Measurements from ENCODE around the gene ZNF76. TPM values are rescaled to one million over a fixed set of nuclear protein-coding genes. Genes with fewer than 3 reads are reported as not detected.
"Not testable (repeated sequence)": the region's sequence is repeated elsewhere in the genome, so short reads cannot be mapped to it uniquely, and the experiment has no call there.

Gene ZNF76
- total and polyA plus RNA-seq, 4 donors = 10.6 to 18.4 (median 12.4) TPM

DNA sequence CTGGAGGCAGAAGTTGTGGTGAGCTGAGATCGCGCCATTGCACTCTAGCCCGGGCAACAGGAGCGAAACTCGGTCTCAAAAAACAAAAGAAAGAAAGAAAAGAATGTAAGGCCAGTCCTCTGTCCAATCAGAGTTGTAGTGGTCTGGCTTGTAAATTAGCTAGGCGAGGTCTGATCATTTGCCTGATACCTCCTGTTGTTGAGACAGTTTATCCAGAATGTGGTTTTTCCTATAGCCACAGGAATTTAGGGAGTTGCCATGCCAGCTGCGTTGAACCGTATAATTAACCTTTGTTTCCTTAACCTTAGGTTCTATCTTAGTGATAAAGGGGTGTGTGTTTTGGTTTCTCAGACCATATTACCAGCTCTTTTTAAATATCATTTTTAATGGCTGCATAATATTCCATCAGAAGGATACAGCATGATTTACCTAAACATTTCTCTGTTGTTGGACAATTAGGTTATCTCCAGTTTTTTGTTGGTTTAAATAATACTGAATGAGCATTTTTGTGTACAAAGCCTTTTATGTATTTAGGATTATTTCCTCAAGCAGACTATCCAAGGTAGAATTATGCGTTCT lies 71.1 kb downstream of the ZNF76 start:
- Histone ChIP-seq H3K4me3 (ENCODE audit: low read depth in 1 of 3, low read length in 3 of 3) (no peak overlapping the region), H3K9me3 (ENCODE audit: control insufficient read depth in 4 of 4, low read length in 3 of 4) (no peaks in the 10 kb centered on the region), H3K9ac (ENCODE audit: low read depth in 1 of 2, low read length in 2 of 2) (no peak overlapping the region), H3K4me1 (ENCODE audit: control insufficient read depth in 4 of 4, insufficient read depth in 4 of 4, low read length in 3 of 4) (peaks cover 0 to 5% (median 2%) of the 10 kb centered on the region in 4 donors), H3K27ac (ENCODE audit: low read depth in 1 of 2, low read length in 2 of 2) (no peak overlapping the region), H3K36me3 (ENCODE audit: control insufficient read depth in 4 of 4, insufficient read depth in 3 of 4, low read depth in 1 of 4, low read length in 3 of 4) (no peaks in the 10 kb centered on the region), H3K27me3 (ENCODE audit: control insufficient read depth in 4 of 4, insufficient read depth in 4 of 4, low read length in 3 of 4) (no peaks in the 10 kb centered on the region)
- 96% methylated on average over 9 of the region's 9 CpGs for WGBS
- TF ChIP-seq GABPA (IDR thresholded peaks at IDR 0.05 in 1 of 2, conservative IDR thresholded peaks at IDR 0.05 in 1 of 2) (no peak), RAD21 (IDR thresholded peaks at IDR 0.05) (no peak), HNF4G (IDR thresholded peaks at IDR 0.05) (no peak), FOXA2 (IDR thresholded peaks at IDR 0.05) (no peak), NR2F2 (IDR thresholded peaks at IDR 0.05) (no peak), SP1 (IDR thresholded peaks at IDR 0.05) (no peak), RXRA (IDR thresholded peaks at IDR 0.05) (no peak), JUND (IDR thresholded peaks at IDR 0.05) (no peak), HNF4A (conservative IDR thresholded peaks at IDR 0.05) (no peak), REST (IDR thresholded peaks at IDR 0.05) (no peak), ATF3 (IDR thresholded peaks at IDR 0.05) (no peak), FOXA1 (IDR thresholded peaks at IDR 0.05) (no peak)
- TF ChIP-seq, protein P1, sequence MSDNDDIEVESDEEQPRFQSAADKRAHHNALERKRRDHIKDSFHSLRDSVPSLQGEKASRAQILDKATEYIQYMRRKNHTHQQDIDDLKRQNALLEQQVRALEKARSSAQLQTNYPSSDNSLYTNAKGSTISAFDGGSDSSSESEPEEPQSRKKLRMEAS (IDR thresholded peaks at IDR 0.05) = no peak
- TF ChIP-seq, protein P2, sequence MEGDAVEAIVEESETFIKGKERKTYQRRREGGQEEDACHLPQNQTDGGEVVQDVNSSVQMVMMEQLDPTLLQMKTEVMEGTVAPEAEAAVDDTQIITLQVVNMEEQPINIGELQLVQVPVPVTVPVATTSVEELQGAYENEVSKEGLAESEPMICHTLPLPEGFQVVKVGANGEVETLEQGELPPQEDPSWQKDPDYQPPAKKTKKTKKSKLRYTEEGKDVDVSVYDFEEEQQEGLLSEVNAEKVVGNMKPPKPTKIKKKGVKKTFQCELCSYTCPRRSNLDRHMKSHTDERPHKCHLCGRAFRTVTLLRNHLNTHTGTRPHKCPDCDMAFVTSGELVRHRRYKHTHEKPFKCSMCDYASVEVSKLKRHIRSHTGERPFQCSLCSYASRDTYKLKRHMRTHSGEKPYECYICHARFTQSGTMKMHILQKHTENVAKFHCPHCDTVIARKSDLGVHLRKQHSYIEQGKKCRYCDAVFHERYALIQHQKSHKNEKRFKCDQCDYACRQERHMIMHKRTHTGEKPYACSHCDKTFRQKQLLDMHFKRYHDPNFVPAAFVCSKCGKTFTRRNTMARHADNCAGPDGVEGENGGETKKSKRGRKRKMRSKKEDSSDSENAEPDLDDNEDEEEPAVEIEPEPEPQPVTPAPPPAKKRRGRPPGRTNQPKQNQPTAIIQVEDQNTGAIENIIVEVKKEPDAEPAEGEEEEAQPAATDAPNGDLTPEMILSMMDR (IDR thresholded peaks at IDR 0.05; ENCODE audit: low read depth, low read length, missing input control) = no peak
- no peak for DNase-seq (ENCODE audit: low spot score)

DNA sequence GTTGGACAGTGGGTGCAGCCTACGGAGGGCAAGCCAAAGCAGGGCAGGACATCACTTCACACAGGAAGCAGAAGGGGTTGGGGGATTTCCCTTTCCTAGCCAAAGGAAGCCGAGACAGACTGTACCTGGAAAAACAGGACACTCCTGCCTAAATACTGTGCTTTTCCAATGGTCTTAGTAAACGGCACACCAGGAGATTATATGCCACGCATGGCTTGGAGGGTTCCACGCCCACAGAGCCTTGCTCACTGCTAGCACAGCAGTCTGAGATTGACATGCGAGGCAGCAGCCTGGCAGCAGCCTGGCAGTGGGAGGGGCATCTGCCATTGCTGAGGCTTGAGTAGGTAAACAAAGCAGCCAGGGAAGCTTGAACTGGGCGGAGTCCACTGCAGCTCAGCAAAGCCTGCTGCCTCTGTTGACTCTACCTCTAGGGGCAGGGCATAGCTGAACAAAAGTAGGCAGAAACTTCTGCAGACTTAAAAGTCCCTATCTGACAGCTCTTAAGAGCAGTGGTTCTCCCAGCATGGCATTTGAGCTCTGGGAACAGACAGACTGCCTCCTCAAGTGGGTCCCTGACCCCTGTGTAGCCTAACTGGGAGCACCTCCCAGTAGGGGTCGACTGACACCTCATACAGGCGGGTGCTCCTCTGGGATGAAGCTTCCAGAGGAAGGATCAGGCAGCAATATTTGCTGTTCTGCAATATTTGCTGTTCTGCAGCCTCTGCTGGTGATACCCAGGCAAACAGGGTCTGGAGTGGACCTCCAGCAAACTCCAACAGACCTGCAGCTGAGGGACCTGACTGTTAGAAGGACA lies 72.7 kb downstream of the ZNF76 start:
- not testable (repeated sequence) for H3K9ac ChIP-seq (ENCODE audit: low read depth in 1 of 2, low read length in 2 of 2); H3K27ac ChIP-seq (ENCODE audit: low read depth in 1 of 2, low read length in 2 of 2); DNase-seq (ENCODE audit: low spot score); H3K9me3 ChIP-seq (ENCODE audit: control insufficient read depth in 4 of 4, low read length in 3 of 4); H3K27me3 ChIP-seq (ENCODE audit: control insufficient read depth in 4 of 4, insufficient read depth in 4 of 4, low read length in 3 of 4); H3K4me1 ChIP-seq (ENCODE audit: control insufficient read depth in 4 of 4, insufficient read depth in 4 of 4, low read length in 3 of 4); H3K4me3 ChIP-seq (ENCODE audit: low read depth in 1 of 3, low read length in 3 of 3); H3K36me3 ChIP-seq (ENCODE audit: control insufficient read depth in 4 of 4, insufficient read depth in 3 of 4, low read depth in 1 of 4, low read length in 3 of 4)
- TF ChIP-seq, protein P2 (IDR thresholded peaks at IDR 0.05; ENCODE audit: low read depth, low read length, missing input control) = peak; percentile 11
- TF ChIP-seq FOXA2 (IDR thresholded peaks at IDR 0.05) = peak; percentile 92
- TF ChIP-seq HNF4A (conservative IDR thresholded peaks at IDR 0.05) = peak; percentile 73 to 74
- peak; percentile 47 to 69 for TF ChIP-seq RXRA (IDR thresholded peaks at IDR 0.05)
- TF ChIP-seq YY1 (IDR thresholded peaks at IDR 0.05) = peak; percentile 81
- peak; percentile 83 for TF ChIP-seq SP1 (IDR thresholded peaks at IDR 0.05)
- peak; percentile 82 for TF ChIP-seq FOXA1 (IDR thresholded peaks at IDR 0.05)
- peak in 1 of 2 donors; percentile 34 for TF ChIP-seq JUND (IDR thresholded peaks at IDR 0.05)
- TF ChIP-seq RAD21 (IDR thresholded peaks at IDR 0.05) = peak; percentile 34 to 60
- whole genome bisulfite sequencing = 35% methylated on average over 9 of the region's 9 CpGs

All from liver (tissue), 9 donors.